CD4-positive, alpha-beta T cell treated with Interleukin-17A for 1 hour (primary cell): ENCODE results near the gene GALNTL6.
"Not testable (repeated sequence)": the region's sequence is repeated elsewhere in the genome, so short reads cannot be mapped to it uniquely, and the experiment has no call there.

Source experiments
- DNase-seq: peaks from one replicate; pipeline ENCODE4 v3.0.0-alpha.2; 2020

GALNTL6 gene

GRCh38 chr4:172826861-172827260, 1013.7 kb downstream of the GALNTL6 start:
- DNase-seq = no peak

DNA sequence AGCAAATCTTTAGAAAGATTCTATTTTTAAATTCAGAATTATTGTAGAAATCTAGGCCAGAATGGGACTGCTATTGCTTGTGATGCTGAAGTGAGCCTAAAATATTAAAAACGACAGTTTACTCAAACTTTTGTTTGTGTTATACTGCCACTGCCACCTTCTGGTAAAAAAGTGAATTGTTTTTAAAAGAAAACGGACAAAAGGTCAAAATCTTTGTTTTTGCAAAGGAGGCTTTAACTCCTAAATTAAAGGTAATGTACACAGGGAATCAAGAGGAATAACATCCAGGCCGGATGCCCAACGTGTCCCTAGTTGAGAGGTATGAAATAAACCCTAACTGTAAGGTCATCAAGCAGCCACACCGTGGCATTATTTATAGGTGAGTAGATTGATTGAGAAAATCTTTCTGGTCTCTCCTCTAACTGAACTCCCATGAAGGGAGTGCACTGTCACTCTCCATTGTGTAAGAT, 1017.1 kb downstream of the GALNTL6 start:
- DNase-seq = no peak

DNA sequence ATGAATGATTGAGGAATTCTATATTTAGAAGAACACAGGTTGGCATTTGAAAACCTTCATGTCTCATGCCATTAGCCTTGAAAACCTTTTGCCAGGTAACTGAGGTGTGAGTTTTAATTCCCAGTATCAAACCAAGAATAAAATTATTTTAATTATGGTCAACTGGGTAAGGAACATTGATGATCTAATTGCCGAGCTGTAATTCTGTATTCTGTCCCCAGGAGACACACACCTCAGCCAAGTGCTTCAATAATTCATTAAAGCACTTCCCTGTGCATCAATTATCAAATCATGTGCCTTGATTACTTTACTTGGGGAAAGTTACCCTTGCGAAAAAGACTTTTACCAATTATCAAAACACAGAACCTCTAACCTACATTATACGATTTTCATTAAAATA, 1023.5 kb downstream of the GALNTL6 start:
- DNase-seq = no peak

DNA sequence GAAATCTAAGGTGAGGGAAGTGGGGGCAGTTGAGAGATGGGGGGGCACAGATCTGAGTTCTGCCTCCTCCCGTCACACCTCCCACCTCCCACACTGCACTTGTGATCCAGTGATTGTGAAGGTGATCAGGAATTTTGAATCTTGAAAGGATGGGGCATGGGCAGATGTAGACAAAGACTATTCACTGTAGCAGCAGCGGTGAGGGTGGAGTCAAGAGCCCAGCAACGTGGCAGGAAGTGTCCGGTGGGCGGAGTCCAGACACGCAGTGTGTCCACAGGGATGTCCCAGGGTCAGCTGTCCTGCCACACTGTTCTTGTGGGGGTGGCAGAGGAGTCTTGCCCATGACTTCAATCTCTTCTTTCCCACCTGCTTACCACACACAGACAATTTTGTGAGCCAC, 1024.9 kb downstream of the GALNTL6 start:
- no peak for DNase-seq

GRCh38 chr4:172838943-172839342, 1025.7 kb downstream of the GALNTL6 start:
- DNase-seq = no peak

- DNase-seq = no peak
These were observed 1029.6 kb downstream of the GALNTL6 start for GRCh38 chr4:172842779-172843178.

DNA sequence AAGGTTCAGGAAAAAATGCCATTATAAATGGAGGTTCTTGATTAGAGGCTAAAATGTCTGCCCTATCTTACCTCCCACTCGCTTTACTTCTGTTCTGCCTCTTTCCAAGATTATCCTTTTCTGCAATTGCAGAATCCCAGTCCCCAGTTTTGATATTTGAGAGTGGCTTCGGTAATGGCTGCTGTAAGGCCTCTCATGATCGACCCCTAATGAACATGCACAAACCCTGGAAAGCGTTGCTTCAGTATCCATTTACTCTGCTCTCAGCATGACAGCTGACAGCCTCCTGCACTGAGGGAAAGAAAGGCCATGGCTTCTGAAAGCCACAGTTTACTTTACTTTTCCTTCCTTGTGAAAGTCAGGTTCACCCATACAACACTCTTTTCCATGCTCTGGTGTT, 1030.0 kb downstream of the GALNTL6 start:
- no peak for DNase-seq

DNA sequence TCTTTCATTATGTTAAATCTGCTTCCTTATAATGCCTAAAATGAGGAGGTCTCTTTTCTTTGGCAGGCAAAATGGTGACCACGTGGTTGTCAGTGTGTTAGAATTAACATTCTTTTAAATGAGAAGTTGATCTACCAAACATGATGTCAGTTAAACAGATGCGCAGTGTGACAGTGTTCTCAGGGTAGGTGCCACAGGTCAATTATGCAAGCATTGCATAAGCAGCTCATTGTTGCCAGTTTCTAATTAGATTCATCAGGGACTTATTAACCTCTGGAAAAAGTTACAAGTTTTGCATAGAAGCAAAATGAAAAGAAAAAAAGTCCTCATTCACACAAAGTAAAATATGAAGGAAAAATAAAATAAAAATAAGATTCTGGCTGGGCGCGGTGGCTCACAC, 1031.4 kb downstream of the GALNTL6 start:
- DNase-seq = no peak

DNA sequence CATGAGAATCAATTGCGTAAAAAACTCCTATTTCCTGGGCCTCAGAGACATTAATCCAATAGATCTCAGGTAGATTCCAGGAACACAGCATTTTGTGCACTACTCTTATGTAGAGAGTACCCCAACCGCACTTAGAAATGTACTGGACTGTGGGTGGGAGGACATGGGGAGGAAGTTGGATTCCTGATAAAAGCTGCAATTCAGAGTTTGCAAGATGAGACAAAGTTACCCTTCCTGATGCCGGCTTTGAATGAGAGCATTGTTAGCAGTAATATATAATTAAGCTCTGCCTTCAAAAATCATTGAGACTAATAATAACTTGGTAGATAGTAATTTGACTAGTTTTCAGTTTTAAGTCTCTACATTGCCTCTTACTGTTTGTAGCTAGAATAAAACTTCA, 1032.1 kb downstream of the GALNTL6 start:
- no peak for DNase-seq

GRCh38 chr4:172850838-172851237, 1037.6 kb downstream of the GALNTL6 start:
- no peak for DNase-seq

DNA sequence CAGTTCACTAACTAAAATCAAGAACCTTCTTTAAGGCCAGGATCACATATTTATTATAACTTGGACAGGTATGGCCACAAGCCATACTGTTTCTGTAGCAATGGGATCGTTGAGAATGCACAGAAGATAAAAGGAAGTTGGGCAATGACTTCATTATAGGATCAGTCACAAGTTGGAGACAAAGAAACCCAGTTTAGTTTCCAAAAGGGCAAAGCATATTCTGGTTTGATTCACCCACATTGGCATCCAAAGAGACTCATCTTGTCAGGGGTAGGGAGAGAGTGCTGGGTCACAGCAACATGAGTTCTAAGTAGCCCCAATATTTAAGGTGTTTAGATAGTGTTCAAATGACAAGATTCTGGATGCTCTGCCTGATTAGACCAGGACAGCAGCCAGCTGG, 1038.3 kb downstream of the GALNTL6 start:
- DNase-seq = no peak

DNA sequence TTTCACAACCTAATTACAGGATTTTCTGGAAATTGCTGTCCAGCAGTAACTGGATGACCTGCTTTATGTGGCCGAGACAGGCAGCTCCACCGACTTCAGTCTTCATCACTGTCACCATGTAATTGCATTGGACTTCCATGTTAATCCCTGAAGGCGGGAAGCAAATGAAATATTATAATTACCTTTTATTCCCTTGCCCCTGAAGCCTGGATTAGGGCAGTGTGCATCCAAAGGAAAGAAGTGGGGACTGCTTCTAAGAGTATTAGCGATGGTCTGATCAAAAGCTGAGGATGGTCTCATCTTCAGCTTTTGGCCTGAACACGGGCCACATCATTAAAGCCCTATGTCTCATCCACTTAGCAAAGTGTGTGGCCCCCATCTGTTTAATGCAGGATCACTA, 1043.8 kb downstream of the GALNTL6 start:
- DNase-seq = no peak

DNA sequence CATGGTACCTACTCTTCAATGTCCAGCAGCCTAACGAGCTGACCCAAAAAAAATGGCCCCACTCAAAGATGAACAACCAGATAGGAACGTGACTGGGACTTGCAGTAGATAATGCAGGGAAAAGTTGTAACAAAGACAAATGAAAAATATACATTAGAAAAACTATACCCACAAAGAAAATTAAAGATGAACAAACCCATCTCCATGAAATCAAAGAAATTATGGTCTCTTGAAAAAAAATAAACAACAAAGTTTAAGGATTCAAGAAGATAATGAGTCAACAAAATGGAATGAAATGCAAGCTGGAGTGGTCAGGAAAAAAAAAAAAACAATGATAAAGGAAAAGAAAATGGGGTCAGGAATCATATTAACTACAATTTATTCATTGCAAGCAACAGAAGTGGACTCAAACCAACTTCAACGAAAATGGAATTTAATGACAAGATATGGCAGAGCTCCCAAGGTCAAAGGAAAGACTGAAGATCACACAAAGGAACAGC, 1045.6 kb downstream of the GALNTL6 start:
- DNase-seq = no peak

GRCh38 chr4:172865103-172865502, 1051.9 kb downstream of the GALNTL6 start:
- no peak for DNase-seq

GRCh38 chr4:172865531-172866127, 1052.4 kb downstream of the GALNTL6 start:
- DNase-seq = no peak

DNA sequence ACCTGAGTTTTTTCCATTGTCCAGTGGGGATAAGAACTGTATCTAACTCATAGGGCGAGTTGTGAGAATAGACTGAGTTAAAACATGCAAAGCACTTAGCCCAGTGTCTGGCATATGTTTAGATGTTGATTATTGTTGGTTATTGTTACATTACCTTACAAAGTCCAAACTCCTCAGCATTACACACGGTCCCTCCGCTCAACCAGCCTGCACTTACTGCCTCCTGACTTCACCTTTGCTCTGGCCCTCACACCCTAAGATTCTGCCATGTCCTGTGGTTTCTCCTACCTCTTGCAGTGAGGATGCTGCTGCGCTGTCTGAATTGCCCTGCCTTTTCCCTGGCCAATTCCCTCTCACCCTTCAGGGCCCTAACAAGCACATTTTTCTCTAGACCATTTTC, 1053.2 kb downstream of the GALNTL6 start:
- DNase-seq = no peak

GRCh38 chr4:172867835-172868234, 1054.6 kb downstream of the GALNTL6 start:
- DNase-seq = no peak

DNA sequence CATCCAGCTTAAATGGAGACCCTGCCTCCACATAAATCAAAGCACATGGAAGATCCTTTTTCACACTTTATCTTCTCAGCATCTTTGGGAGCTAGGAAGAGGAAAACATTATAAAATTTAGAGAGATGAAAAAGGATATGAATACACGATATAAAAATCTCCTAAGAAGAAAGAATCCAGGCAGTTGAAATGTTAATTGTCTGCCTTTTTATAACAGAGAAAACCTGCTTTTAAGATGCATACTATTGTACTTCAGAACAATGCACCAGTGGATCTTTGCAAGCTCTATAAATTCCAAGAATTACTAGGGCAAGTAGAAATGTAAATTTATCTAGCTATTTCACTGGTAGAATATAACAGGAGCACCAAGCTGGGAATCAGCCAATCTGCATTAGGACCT, 1055.1 kb downstream of the GALNTL6 start:
- no peak for DNase-seq

DNA sequence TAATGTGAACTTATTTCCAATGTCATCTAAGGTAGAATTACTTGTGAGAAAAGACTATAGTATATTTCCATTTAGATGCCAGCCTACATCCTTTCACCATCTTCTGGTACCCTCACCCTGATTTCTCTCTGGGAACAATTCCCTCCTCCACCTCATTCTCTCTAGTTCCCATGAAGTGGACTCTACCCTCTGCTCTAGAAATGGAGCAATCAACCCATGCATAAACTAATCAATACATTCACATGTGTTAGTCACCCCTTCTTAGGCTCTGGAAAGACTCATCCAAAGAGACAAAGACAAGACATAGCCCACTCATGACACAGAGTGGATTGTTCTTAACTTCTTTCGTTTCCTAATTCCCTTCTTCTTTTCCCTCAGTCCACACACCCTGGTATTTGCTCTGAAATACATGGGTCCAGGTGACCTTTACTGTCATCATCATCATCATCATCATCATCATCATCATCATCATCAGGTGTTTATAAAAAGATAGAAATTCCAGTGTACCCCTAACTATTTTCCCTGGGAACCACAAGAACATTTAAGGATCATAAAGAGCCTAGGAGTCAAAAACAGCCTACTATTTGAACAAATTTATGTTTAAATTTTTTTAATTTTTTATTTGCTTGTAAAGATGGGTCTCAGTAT, 1056.5 kb downstream of the GALNTL6 start:
- DNase-seq = no peak

GRCh38 chr4:172871381-172871780, 1058.2 kb downstream of the GALNTL6 start:
- no peak for DNase-seq

DNA sequence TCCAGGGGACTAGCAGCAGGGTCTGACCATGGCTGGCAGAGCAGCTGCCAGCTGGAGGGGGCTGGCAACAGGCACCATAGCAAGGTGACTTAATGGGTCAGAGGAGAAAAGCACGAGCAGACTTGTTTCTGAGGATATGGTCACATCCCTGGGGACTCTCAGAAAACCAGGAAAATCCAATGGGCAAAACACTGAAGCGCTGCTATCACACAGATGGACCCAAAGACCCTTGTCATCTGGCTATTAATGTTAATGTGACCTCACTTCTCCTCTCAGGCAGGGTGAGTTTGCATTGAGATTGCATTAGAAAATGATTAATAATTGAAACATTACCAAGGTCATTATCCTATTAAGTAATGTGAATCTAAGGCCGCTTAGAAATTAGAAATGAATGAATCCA, 1061.7 kb downstream of the GALNTL6 start:
- no peak for DNase-seq

DNA sequence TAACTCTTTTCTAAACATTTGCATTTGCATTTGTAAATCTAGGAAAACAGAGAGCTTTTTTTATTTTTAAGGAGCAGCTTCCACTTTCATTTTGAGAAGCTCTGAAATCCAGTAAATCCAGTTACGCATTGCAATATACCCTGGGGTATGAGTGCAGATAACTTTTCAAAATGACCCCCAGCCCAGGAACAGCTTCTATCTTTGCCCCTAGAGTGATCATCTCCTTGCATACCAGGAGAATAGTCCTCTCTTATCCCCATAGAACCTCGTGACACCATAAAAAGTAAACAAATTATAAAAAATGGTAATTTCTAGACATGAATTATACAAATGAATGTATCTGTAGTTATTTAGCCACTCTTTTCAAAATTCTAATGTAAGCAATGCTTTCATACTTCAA, 1063.2 kb downstream of the GALNTL6 start:
- DNase-seq = no peak

DNA sequence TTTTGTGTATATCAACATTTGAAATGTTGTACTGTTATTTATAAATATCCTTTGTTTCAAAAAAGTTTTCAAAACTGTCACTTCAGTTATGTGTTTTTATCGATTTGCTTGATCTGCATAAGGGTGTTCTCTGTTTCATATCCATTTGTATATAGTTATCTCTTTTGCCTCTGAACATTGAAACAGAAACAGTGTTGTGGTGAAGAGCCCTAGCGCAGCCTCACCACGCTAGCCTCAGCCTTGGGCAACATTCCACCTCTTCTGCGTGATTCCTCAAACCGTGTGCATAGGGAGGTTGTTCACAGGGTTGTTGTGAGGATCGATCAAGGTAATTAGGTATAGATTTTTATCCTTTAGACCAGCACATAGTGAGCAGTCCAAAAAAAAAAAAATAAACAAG, 1068.4 kb downstream of the GALNTL6 start:
- no peak for DNase-seq

DNA sequence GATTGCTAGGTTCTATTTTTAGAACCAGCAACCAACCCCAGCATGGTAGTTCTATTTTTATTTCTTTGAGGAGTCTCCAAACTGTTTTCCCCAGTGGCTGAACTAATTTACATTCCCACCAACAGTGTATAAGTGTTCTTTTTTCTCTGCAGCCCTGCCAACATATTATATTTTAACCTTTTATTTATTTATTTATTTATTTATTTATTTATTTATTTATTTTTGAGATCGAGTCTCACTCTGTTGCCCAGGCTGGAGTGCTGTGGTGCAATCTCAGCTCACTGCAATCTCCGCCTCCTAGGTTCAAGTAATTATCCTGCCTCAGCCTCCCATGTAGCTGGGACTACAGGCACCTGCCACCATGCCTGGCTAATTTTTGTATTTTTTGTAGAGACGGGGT, 1074.2 kb downstream of the GALNTL6 start:
- DNase-seq = not testable (repeated sequence)

DNA sequence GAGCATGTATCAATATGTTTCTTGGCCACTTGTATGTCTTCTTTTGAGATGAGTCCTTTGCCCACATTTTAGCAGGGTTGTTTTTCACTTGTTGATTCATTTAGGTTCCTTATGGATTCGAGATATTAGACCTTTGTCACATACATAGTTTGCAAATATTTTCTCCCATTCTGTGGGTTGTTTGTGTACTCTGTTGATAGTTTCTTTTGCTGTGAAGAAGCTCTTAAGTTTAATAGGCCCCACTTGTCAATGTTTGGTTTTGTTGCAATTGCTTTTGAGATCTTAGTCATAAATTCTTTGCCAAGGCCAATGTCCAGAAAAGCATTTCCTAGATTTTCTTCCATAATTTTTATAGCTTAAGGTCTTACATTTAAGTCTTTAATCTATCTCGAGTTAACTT, 1074.8 kb downstream of the GALNTL6 start:
- DNase-seq = no peak
